ENCODE data around the gene TEX55. TPM values are rescaled to one million over a fixed set of nuclear protein-coding genes. Genes with fewer than 3 reads are reported as not detected.
A peak's percentile ranks its signal among the peaks of the same experiment; 100 is the strongest.

The TEX55 gene
- total RNA-seq, 3 donors from 2014 or later = not detected

- H3K4me1 ChIP-seq (ENCODE audit: low read depth) = peaks cover under 1% of the 10 kb centered on the region
- no peaks in the 10 kb centered on the region for H3K36me3 ChIP-seq (ENCODE audit: low read depth)
- no peak for ATAC-seq
- no peak overlapping the region for H3K4me3 ChIP-seq
- no peaks in the 10 kb centered on the region for H3K9me3 ChIP-seq
- intact Hi-C loops (cut with DNase I, micrococcal nuclease) = no loop called here
- DNase-seq = no peak
- TF ChIP-seq CTCF (IDR thresholded peaks at IDR 0.05) = no peak
These were observed 24.9 kb downstream of the TEX55 start for GRCh38 chr3:119170821-119171220.

GRCh38 chr3:119173325-119173724 lies 27.4 kb downstream of the TEX55 start, which contains the start of gene UPK1B:
UPK1B (plus strand) TSS chr3:119173598; CDS start chr3:119186742, 13,144 bp downstream.
- no peaks in the 10 kb centered on the region for H3K36me3 ChIP-seq (ENCODE audit: low read depth)
- H3K4me3 ChIP-seq = no peak within 1 kb of the TSS
- H3K4me1 ChIP-seq (ENCODE audit: low read depth) = peaks cover 2% of the 10 kb centered on the region
- DNase-seq (no peak), ATAC-seq (no peak)
- TF ChIP-seq CTCF (IDR thresholded peaks at IDR 0.05) = no peak
- H3K9me3 ChIP-seq = no peaks in the 10 kb centered on the region
- intact Hi-C loops (cut with DNase I, micrococcal nuclease) = no loop called here

GRCh38 chr3:119175872-119176756 lies 30.1 kb downstream of the TEX55 start:
- intact Hi-C loops (cut with DNase I, micrococcal nuclease) = no loop called here
- Histone ChIP-seq H3K9me3 (no peaks in the 10 kb centered on the region), H3K4me3 (no peak overlapping the region), H3K4me1 (ENCODE audit: low read depth) (peaks cover 2% of the 10 kb centered on the region), H3K36me3 (ENCODE audit: low read depth) (no peaks in the 10 kb centered on the region)
- TF ChIP-seq CTCF (IDR thresholded peaks at IDR 0.05) = no peak
- DNase-seq (peak; percentile 51 to 58 (median 53)), ATAC-seq (peak; percentile 88)

GRCh38 chr3:119176778-119177177 lies 30.8 kb downstream of the TEX55 start:
- Histone ChIP-seq H3K9me3 (no peaks in the 10 kb centered on the region), H3K4me1 (ENCODE audit: low read depth) (peaks cover 2% of the 10 kb centered on the region), H3K36me3 (ENCODE audit: low read depth) (no peaks in the 10 kb centered on the region), H3K4me3 (no peak overlapping the region)
- TF ChIP-seq CTCF (IDR thresholded peaks at IDR 0.05) = no peak
- intact Hi-C loops (cut with DNase I, micrococcal nuclease) = no loop called here
- no peak for ATAC-seq
- no peak for DNase-seq

- no peak overlapping the region for H3K4me3 ChIP-seq
- H3K9me3 ChIP-seq = no peaks in the 10 kb centered on the region
- DNase-seq = no peak
- TF ChIP-seq CTCF (IDR thresholded peaks at IDR 0.05) = no peak
- intact Hi-C loops (cut with DNase I, micrococcal nuclease) = no loop called here
- H3K36me3 ChIP-seq (ENCODE audit: low read depth) = no peaks in the 10 kb centered on the region
- H3K4me1 ChIP-seq (ENCODE audit: low read depth) = peaks cover 2% of the 10 kb centered on the region
- no peak for ATAC-seq
These were observed 31.4 kb downstream of the TEX55 start for GRCh38 chr3:119177321-119177720.
